ENCODE results near the gene EP400.

EP400 gene

GRCh38 chr12:132052196-132052932 is 102.6 kb downstream of the EP400 start:
- no peak for DNase-seq

- DNase-seq = no peak
Measured at GRCh38 chr12:132053338-132054330, 103.9 kb downstream of the EP400 start.

- DNase-seq = no peak
Measured at GRCh38 chr12:132054983-132055382, 105.2 kb downstream of the EP400 start.

GRCh38 chr12:132055535-132056096 is 105.9 kb downstream of the EP400 start:
- no peak for DNase-seq

- no peak for DNase-seq
Measured at GRCh38 chr12:132056320-132056719, 106.6 kb downstream of the EP400 start.

- no peak for DNase-seq
Measured at GRCh38 chr12:132056951-132057350, 107.2 kb downstream of the EP400 start.

GRCh38 chr12:132057691-132058090 is 107.9 kb downstream of the EP400 start:
- no peak for DNase-seq

GRCh38 chr12:132061197-132061596 is 111.5 kb downstream of the EP400 start:
- DNase-seq = no peak

- no peak for DNase-seq
Measured at GRCh38 chr12:132061641-132062430, 112.1 kb downstream of the EP400 start.

GRCh38 chr12:132062481-132062880 is 112.7 kb downstream of the EP400 start:
- DNase-seq = no peak

GRCh38 chr12:132063491-132063890 is 113.7 kb downstream of the EP400 start:
- no peak for DNase-seq

GRCh38 chr12:132064631-132065030 is 114.9 kb downstream of the EP400 start:
- DNase-seq = no peak

GRCh38 chr12:132065203-132065602 is 115.5 kb downstream of the EP400 start:
- no peak for DNase-seq

GRCh38 chr12:132065609-132066344 is 116.0 kb downstream of the EP400 start:
- no peak for DNase-seq

- no peak for DNase-seq
Measured at GRCh38 chr12:132066345-132066685, 116.6 kb downstream of the EP400 start.

- no peak for DNase-seq
Measured at GRCh38 chr12:132066749-132067148, 117.0 kb downstream of the EP400 start.

- no peak for DNase-seq
Measured at GRCh38 chr12:132067182-132067581, 117.4 kb downstream of the EP400 start.

GRCh38 chr12:132068250-132068649 is 118.5 kb downstream of the EP400 start:
- DNase-seq = no peak

GRCh38 chr12:132069336-132069985 is 119.7 kb downstream of the EP400 start:
- no peak for DNase-seq

- no peak for DNase-seq
Measured at GRCh38 chr12:132070298-132070697, 120.6 kb downstream of the EP400 start.

- DNase-seq = no peak
Measured at GRCh38 chr12:132071040-132071810, 121.5 kb downstream of the EP400 start.
